HFF-Myc (cell line): ENCODE data around the gene MACO1.

Source experiments
- DNase-seq: peaks from one replicate; pipeline ENCODE4 v3.0.0-alpha.2; 2011; ENCODE audit warnings: low read depth; ENCODE audit errors: extremely low read depth
- H3K4me3 ChIP-seq: replicated peaks from 2 replicates; pipeline ENCODE4 v1.5.1; 2011; ENCODE audit warnings: low read depth, mild to moderate bottlenecking, control low read depth, low read length
- CTCF ChIP-seq: IDR thresholded peaks from 2 replicates; pipeline ENCODE4 v1.5.1; 2012; ENCODE audit warnings: mild to moderate bottlenecking, low read depth, low read length, control low read depth; ENCODE audit errors: missing control alignments

MACO1 gene

DNA sequence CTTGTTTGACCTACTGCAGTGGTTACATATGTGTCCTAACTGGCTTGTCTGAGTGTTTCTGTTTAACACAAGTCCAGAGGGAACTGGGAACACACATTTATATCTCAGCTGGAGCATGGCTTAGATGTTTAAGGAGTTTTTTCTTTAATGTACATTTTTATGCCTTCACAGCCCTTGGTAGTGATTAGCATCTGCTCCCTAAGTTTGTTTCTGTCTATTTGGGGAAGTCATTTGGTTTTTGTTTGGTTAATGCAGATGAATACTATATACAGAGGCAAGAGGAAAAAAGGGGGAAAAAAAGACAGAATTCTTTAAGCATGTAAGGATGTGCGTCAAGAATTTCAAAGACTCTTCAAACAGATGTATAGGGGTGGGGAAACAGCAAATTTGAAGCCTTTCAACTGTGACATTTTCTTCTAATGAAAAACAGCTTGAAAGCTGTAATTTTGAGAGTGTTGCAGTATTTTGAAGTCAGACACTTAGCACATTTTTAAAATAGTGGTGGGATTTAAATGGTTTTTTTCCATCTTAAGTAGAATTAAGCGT, 15.4 kb downstream of the MACO1 start:
- DNase-seq, result no peak
- no peak overlapping the region for H3K4me3 ChIP-seq
- no peak for TF ChIP-seq CTCF

- DNase-seq, result no peak
- no peak for TF ChIP-seq CTCF
- no peak overlapping the region for H3K4me3 ChIP-seq
Measured at GRCh38 chr1:25447547-25447946, 16.9 kb downstream of the MACO1 start.

- no peak overlapping the region for H3K4me3 ChIP-seq
- no peak for DNase-seq
- no peak for TF ChIP-seq CTCF
Measured at GRCh38 chr1:25450891-25451290, 20.2 kb downstream of the MACO1 start.

- no peak overlapping the region for H3K4me3 ChIP-seq
- no peak for DNase-seq
- no peak for TF ChIP-seq CTCF
Measured at GRCh38 chr1:25451908-25452307, 21.2 kb downstream of the MACO1 start.

- no peak for DNase-seq
- no peak for TF ChIP-seq CTCF
- no peak overlapping the region for H3K4me3 ChIP-seq
Measured at GRCh38 chr1:25456502-25456901, 25.8 kb downstream of the MACO1 start.

GRCh38 chr1:25458541-25459298, 28.0 kb downstream of the MACO1 start:
- DNase-seq, result no peak
- TF ChIP-seq CTCF, result no peak
- H3K4me3 ChIP-seq, result no peak overlapping the region
